GM21528 (cell line): ENCODE measurements around the gene TARS3.
A peak's percentile ranks its signal among the peaks of the same experiment; 100 is the strongest.
"Not testable (repeated sequence)": the region's sequence is repeated elsewhere in the genome, so short reads cannot be mapped to it uniquely, and the experiment has no call there.

Experiments
- ATAC-seq: cut with Tn5 transposase; IDR thresholded peaks from one replicate; pipeline ENCODE4 v1.9.1; 2021; ENCODE audit warnings: mild to moderate bottlenecking, moderate library complexity; ENCODE audit not compliant: unreplicated experiment, low FRiP score

The TARS3 gene

GRCh38 chr15:101657171-101657570, 67.1 kb downstream of the TARS3 start:
- no peak for ATAC-seq

DNA sequence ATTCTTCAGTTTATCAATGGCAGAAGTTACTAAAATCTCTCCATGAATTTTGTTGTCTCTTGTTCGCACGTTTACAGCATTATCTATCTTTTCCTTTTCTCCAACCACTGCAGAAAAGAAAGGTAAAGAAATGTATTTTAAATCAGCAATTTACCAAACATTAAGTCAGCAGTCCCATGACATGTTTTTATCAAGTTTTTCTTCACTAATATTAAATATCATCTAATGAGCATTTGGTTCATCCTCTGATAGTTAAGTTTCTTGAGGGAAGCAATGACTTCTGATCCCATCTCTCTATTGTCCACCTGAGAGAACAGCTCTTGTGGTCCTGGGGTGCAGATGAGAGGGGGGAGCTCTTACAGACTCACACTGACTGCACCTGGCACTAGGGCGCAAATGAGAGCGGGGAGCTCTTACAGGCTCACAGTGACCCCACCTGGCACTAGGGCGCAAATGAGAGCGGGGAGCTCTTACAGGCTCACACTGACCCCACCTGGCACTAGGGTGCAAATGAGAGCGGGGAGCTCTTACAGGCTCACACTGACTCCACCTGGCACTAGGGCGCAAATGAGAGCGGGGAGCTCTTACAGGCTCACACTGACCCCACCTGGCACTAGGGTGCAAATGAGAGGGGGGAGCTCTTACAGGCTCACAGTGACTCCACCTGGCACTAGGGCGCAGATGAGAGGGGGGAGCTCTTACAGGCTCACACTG, 69.5 kb downstream of the TARS3 start:
- not testable (repeated sequence) for ATAC-seq

DNA sequence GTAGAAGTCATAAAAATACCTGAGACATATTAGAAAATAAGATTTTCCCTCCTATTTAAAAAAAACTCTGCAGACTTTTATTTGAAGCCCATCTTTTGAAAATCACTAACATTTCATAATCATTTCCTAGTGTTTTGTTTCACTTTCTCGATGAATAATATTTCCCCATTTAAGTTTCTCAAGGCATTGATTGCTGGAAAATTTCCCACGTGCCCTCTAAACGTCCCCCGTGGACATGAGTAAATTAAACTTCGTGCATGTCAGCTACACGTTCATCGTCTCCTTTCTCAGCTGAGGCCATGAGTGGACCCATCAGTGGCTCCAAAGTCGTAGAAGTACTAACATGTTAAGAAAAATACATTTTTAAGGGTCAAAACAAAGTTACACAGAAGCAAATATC, 70.1 kb downstream of the TARS3 start:
- ATAC-seq, result no peak

DNA sequence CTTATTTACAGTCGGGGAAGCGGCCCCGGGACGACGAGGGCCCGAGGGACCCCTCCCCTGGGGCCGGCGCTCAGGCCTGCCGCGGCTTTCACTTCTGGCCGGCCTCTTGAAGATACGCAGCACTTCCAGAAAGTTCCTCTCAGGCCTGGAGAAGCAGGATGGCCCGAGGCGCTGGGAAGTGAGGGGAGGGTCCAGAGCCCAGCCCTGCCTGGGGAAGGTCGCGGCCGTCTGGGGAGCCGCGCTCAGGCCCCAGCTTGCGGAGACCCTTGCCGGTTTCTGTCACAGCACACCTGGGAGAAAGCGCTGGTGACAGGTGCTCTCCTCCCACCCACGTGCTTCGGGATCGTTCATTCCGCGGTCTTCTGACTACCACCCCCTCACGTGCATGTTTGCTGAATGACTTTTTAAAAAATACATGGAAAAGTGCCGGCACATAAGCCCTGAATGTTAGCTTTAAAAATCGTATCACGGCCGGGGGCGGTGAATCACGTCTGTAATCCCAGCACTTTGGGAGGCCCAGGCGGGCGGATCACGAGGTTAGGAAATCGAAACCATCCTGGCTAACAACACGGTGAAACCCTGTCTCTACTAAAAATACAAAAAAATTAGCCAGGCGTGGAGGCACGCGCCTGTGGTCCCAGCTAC, 71.4 kb downstream of the TARS3 start:
- ATAC-seq, result no peak

- ATAC-seq, result peak; percentile 90
Measured at GRCh38 chr15:101652098-101652785, 72.0 kb downstream of the TARS3 start, which contains the start of gene TM2D3. Gene TM2D3 (minus strand): TSS chr15:101652381. CDS start chr15:101652361, 20 bp downstream.

DNA sequence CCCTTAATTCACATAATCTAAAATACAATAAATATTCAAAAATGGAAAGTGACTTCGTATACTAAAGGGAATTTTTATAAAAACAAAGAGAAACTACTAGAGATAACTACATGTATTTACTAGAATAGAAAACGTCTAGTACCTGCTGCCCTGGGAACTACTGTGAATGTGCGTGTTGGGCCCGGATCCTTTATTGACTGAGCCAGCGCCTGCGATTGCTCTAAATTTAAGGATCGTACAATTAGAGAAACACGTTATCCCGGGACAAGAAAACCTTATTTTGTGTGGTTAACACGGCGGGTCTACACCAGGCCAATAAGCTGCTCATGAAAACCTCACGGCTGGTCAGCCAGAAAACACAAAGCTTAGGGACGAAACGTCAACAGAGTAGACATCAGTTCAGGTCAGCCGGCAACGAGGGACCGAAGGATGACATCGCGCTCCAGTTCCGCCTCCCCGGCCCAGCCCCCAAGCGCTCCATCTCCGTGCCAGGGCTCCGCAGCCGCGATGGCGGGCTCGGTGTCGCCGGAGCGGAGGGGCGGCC, 72.6 kb downstream of the TARS3 start:
- ATAC-seq, result peak; percentile 59

DNA sequence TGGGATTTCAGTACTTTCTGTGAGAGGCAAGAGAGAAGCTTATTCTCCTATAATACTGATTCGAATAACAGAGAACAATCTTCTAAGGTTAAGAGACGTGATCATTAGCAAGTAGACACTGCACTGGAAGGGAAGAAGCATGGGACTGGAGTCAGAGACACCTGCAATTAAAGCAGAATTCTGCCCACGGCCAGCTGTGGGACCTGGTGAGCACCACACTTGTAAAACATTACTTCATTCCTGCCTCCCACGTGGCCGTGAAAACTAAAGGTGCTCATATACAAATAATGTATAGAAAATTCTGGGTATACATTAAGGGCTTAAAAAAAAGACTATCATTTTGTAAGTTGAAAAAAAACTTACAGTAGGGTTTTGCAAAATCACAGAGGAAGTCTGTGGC, 74.1 kb downstream of the TARS3 start:
- no peak for ATAC-seq

- ATAC-seq, result no peak
Measured at GRCh38 chr15:101648356-101648755, 75.9 kb downstream of the TARS3 start.

GRCh38 chr15:101647251-101647650, 77.0 kb downstream of the TARS3 start:
- ATAC-seq, result no peak

DNA sequence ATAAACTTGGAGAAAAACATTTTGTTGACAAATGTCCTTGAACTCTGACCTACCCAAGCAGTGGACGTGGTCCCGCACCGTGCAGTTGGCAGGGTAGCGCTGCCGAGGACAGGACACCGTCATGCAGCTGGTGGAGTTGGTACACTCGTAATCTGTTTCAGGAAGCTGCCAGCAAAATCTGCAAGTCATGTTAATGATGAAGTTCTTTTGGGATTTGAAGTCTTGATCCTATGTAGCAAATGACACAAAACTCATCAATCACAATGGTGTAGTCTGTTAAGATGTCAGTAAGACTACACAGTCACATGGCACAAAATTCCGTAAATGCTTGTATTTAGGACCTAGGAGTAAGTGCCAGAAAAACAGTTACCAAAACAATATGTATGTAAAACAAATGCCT, 77.6 kb downstream of the TARS3 start:
- ATAC-seq, result no peak

DNA sequence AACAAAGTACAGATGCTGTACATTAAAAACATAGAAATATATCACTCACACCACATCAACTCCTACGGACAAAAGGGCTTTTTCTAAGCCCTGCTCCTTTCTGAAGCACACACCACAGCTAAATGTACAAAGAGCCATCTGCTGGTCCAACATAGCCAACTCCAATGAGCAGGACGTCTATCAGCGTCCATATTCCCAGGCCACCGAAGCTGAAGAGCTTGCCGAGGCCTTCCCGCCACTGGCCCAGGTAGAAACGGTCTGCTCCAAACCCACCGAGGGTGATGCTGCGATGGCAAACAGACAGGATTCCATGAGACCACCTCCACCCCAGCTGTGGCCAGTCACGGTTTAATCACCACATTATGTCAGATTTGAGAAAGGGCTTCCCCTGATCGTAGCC, 81.9 kb downstream of the TARS3 start:
- no peak for ATAC-seq

DNA sequence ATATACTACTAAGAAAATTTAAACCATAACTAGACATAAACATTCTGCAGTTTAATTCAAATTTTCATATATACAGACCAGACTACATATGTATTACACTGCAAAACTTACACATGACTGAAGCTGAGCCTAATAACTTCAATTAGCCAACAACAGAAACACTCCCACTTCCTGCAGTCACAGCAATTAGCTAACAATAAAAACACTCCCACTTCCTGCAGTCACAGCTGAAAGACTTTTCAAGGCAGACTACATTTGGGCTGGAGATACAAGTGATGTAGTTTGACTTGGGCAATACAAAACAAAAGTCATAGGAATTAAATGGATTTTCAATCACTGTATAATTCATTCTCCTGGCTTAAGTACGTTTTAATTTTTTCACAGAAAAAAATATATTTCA, 82.4 kb downstream of the TARS3 start:
- peak; percentile 43 for ATAC-seq

GRCh38 chr15:101641129-101641764, 83.0 kb downstream of the TARS3 start:
- ATAC-seq, result peak; percentile 62

GRCh38 chr15:101639667-101640066, 84.6 kb downstream of the TARS3 start:
- ATAC-seq, result no peak

DNA sequence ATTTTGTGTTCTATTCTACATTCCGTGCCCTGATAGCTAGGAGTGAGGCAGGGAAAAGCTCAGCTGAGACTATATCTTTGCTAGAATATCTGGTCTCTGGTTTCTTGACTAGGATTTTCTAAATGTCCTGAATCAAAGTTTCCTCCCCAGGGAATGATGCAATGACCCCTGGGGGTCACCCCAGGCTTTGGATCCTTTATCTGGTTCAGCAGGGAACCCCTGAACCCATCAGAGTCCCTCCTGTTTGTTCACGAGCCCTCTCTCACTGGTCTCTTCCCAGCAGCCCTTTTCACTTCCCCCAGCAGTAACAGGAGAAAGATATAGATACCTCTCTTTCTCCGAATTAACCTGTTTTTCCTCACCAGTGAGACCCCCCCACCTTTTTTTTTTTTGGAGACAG, 86.4 kb downstream of the TARS3 start:
- ATAC-seq, result no peak

DNA sequence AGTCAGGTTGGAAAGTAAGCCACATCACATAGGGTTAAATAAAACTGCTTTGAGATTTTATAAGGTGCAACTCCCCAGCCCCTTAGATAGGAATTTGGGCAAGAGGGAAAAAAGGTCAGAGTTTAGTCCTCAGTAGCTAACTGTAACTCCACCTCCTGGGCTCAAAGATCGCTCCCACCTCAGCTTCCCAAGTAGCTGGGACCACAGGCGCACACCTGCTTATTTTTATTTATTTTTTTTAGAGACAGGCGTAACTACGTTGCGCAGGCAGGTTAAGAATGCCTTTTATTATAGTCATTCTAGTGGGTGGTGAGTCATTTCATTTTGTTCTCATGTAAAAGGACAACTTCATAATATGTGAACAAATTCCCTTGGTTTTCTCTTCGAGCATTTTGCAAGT, 86.8 kb downstream of the TARS3 start:
- ATAC-seq, result no peak

DNA sequence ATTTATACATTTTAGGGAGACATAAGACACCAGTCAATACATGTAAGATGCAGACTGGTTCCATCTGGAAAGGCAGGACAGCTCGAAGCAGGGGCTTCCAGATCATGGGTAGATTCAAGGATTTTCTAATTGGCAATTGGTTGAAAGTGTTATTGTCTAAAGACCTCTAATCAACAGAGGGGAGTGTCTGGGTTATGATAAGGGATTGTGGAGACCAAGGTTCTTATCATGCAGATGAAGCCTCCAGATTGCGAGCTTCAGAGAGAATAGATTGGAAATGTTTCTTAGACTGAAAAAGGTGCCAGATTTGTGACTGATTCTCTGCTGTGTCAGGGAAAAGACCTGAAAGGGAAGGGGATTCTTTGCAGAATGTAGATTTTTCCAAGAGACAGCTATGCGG, 87.2 kb downstream of the TARS3 start:
- no peak for ATAC-seq

DNA sequence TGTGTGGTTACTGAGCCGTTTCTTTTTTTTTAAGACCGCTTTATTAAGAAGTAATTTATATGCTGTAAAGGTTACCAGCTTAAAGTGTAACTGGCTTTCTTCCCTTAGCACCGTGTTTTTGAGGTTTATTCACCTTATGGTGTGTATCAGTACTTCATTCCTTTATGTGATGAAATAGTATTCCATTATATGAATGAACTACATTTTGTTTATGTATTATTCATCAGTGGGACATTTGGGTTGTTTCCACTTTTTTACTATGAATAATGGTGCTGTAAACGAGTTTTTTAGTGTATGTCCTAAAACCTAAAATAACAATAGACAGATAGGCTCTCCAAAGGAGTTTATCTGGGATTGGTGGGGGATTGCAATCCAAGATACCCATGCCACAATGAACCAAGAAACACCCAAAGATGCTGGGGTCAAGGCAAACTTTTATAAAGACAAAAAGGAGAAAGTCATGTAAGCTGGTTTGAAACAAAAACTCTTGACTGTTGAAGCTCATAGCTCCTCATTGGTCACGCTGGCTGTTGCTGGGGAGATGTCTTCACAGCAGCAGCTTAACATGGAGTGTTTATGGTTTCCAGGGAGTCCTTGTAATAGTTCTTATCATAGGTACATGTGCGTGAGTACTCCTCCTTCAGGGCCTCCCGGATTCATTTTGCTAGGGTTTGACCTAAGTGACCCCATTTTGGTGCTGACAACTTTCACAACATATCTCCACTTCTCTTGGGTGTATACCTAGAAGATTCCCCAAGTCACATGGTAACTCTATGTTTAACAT, 88.1 kb downstream of the TARS3 start:
- no peak for ATAC-seq

DNA sequence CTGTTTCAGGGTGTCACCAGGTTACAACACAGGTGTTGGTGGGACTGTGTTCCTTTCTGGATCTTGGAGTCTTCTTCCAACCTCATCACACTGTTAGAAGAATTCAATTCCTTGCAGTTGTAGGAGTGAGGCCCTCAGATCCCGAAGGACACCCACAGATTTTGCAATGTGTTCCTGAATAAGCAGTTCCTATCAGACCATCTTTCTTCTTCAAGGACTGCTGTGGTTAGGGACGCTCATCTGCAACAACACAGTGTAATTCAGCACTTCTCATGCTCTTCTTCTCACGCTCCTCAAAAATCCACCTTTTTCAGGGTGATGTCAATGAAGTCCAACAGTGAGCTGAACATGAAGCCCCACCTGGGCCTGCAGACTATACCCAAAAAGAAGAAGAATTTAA, 90.9 kb downstream of the TARS3 start:
- no peak for ATAC-seq

DNA sequence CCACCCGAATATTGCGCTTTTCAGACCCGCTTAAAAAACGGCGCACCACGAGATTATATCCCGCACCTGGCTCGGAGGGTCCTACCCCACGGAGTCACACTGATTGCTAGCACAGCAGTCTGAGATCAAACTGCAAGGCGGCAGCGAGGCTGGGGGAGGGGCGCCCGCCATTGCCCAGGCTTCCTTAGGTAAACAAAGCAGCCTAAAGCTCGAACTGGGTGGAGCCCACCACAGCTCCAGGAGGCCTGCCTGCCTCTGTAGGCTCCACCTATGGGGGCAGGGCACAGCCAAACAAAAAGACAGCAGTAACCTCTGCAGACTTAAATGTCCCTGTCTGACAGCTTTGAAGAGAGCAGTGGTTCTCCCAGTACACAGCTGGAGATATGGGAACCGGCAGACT, 97.5 kb downstream of the TARS3 start:
- ATAC-seq, result not testable (repeated sequence)
